Measurements from ENCODE around the gene PTHLH. TPM values are rescaled to one million over a fixed set of nuclear protein-coding genes. Genes with fewer than 3 reads are reported as not detected.

PTHLH gene
- total RNA-seq, 3 donors from 2014 or later (not counting 1 experiment from before 2014, with no cell fraction given), result not detected

DNA sequence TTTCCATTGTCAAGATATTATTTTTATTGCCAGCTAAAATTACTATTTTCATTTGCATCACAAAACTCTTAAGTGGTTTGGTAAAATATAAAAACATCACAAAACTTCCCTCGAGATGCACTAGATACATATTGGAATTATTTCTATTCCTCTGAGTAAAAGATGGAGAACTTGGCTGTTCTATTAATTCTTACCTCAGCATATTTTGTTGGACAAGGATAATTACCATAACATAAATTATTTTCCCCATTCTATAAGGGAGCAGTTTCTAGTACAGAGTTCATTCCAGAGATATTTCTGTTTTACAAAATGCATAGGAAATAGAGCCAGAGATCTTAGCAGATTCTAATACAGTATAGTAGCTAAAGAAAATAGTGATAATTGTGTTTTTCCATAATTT lies 42.6 kb upstream of the PTHLH start:
- no peaks in the 10 kb centered on the region for H3K36me3 Mint-ChIP-seq
- Histone ChIP-seq H3K27ac (ENCODE audit: low read length) (no peak overlapping the region), H3K4me1 (ENCODE audit: control insufficient read depth, insufficient read depth, low read length) (no peaks in the 10 kb centered on the region), H3K36me3 (ENCODE audit: control insufficient read depth, insufficient read depth, low read length) (no peaks in the 10 kb centered on the region), H3K9me3 (ENCODE audit: control insufficient read depth, insufficient read depth, low read length) (no peaks in the 10 kb centered on the region), H3K27me3 (ENCODE audit: control insufficient read depth, insufficient read depth, low read length) (no peaks in the 10 kb centered on the region), H3K4me3 (ENCODE audit: low read length) (no peak overlapping the region)
- DNase-seq, result no peak
- H3K4me1 Mint-ChIP-seq, result no peaks in the 10 kb centered on the region
- no peaks in the 10 kb centered on the region for H3K27me3 Mint-ChIP-seq (ENCODE audit: low read depth in 2 of 2)
- no CpG with 5 or more reads among the region's 1 CpG for WGBS (ENCODE audit: insufficient coverage)
- no peak overlapping the region for H3K27ac Mint-ChIP-seq
- no peak overlapping the region for H3K4me3 Mint-ChIP-seq
- no peak for ATAC-seq
- TF ChIP-seq, protein P1, sequence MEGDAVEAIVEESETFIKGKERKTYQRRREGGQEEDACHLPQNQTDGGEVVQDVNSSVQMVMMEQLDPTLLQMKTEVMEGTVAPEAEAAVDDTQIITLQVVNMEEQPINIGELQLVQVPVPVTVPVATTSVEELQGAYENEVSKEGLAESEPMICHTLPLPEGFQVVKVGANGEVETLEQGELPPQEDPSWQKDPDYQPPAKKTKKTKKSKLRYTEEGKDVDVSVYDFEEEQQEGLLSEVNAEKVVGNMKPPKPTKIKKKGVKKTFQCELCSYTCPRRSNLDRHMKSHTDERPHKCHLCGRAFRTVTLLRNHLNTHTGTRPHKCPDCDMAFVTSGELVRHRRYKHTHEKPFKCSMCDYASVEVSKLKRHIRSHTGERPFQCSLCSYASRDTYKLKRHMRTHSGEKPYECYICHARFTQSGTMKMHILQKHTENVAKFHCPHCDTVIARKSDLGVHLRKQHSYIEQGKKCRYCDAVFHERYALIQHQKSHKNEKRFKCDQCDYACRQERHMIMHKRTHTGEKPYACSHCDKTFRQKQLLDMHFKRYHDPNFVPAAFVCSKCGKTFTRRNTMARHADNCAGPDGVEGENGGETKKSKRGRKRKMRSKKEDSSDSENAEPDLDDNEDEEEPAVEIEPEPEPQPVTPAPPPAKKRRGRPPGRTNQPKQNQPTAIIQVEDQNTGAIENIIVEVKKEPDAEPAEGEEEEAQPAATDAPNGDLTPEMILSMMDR (IDR thresholded peaks at IDR 0.05), result no peak
- intact Hi-C loops (cut with micrococcal nuclease), result no loop called here
- H3K9me3 Mint-ChIP-seq, result peaks cover 0 to 2% of the 10 kb centered on the region in 2 donors

DNA sequence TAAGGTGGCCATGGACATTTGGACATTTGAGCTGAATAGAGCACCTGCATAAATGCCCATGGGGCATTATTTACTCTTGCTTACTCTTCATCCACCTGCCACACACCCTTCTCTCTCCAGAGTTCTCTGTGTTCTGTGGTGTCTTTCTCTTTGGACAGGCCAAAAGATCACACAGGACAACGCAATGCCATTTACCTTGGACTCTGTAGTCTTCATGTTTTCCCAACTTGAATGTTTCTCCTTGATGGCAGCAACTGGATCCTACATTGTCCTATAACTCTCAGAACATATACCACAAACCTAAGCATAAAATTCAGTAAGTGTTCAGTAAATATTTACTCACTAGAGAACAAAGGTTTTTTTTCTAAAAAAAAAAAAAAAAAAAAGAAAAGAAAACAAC lies 41.7 kb upstream of the PTHLH start:
- Mint-ChIP-seq H3K36me3 (no peaks in the 10 kb centered on the region), H3K4me1 (no peaks in the 10 kb centered on the region), H3K4me3 (no peak overlapping the region), H3K27ac (no peak overlapping the region), H3K9me3 (peaks cover 0 to 2% of the 10 kb centered on the region in 2 donors), H3K27me3 (ENCODE audit: low read depth in 2 of 2) (no peaks in the 10 kb centered on the region)
- ATAC-seq (no peak), DNase-seq (no peak)
- Histone ChIP-seq H3K4me3 (ENCODE audit: low read length) (no peak overlapping the region), H3K27me3 (ENCODE audit: control insufficient read depth, insufficient read depth, low read length) (no peaks in the 10 kb centered on the region), H3K27ac (ENCODE audit: low read length) (no peak overlapping the region), H3K36me3 (ENCODE audit: control insufficient read depth, insufficient read depth, low read length) (no peaks in the 10 kb centered on the region), H3K9me3 (ENCODE audit: control insufficient read depth, insufficient read depth, low read length) (no peaks in the 10 kb centered on the region), H3K4me1 (ENCODE audit: control insufficient read depth, insufficient read depth, low read length) (no peaks in the 10 kb centered on the region)
- 86% methylated on average over 1 of the region's 1 CpG for WGBS (ENCODE audit: insufficient coverage)
- TF ChIP-seq, protein P1 (IDR thresholded peaks at IDR 0.05), result no peak
- intact Hi-C loops (cut with micrococcal nuclease), result no loop called here

DNA sequence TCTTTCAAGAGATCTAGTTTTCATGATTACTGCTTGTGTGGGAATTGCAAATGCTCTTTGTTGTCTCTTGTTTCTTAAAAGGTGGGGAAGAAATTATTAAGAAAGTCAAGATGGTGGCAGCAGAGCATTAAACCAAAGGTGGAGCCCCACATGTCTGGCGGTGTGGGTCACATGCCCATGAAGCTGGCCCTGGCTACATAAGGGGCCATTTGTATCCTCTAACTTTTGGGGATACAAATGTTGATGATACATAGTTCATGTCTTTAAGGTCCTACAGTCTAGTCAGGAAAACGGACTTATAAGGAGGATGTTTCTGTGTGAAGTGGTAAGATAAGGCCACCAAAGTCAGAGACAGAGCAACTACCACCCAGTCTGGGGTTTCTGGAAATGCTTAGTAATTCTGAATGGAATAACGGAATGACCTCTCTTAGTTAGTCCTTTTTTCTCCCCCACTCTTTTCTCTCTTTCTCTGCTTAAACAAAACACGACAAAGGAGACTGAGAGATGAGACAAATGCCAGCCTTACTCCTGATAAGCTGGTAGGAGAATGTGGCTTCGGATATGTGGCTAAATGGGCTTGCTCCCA lies 39.9 kb upstream of the PTHLH start:
- Histone ChIP-seq H3K4me1 (ENCODE audit: control insufficient read depth, insufficient read depth, low read length) (no peaks in the 10 kb centered on the region), H3K27me3 (ENCODE audit: control insufficient read depth, insufficient read depth, low read length) (no peaks in the 10 kb centered on the region), H3K4me3 (ENCODE audit: low read length) (no peak overlapping the region), H3K36me3 (ENCODE audit: control insufficient read depth, insufficient read depth, low read length) (no peaks in the 10 kb centered on the region), H3K27ac (ENCODE audit: low read length) (no peak overlapping the region), H3K9me3 (ENCODE audit: control insufficient read depth, insufficient read depth, low read length) (peaks cover 2% of the 10 kb centered on the region)
- intact Hi-C loops (cut with micrococcal nuclease), result no loop called here
- WGBS (ENCODE audit: insufficient coverage), result 82% methylated on average over 4 of the region's 5 CpGs
- ATAC-seq (no peak), DNase-seq (no peak)
- Mint-ChIP-seq H3K36me3 (no peaks in the 10 kb centered on the region), H3K9me3 (peaks cover 0 to 4% of the 10 kb centered on the region in 2 donors), H3K27me3 (ENCODE audit: low read depth in 2 of 2) (no peaks in the 10 kb centered on the region), H3K4me3 (no peak overlapping the region), H3K4me1 (no peaks in the 10 kb centered on the region), H3K27ac (no peak overlapping the region)
- TF ChIP-seq, protein P1 (IDR thresholded peaks at IDR 0.05), result no peak

DNA sequence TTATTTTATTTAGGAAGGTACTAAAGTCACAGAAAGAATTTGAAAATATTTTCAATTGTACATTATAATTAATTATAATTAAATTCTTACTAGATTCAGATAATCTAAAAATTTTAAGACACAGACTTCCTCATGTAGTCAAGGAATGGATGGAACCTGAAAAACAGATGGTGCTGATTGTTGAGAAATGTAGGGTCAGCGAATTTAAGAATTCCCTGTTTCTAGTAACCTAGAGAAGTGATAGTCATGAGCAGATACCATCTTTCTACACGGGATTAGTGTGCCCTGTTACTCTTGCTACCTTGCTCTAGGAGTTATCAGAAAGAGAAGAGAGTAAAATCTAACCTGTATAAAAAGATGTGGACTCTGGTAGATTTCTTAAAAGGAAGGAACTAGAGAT lies 37.5 kb upstream of the PTHLH start:
- no peak overlapping the region for H3K4me3 Mint-ChIP-seq
- H3K36me3 ChIP-seq (ENCODE audit: control insufficient read depth, insufficient read depth, low read length), result no peaks in the 10 kb centered on the region
- 73% methylated on average over 2 of the region's 2 CpGs for WGBS (ENCODE audit: insufficient coverage)
- no peaks in the 10 kb centered on the region for H3K27me3 Mint-ChIP-seq (ENCODE audit: low read depth in 2 of 2)
- peaks cover 2% of the 10 kb centered on the region for H3K9me3 ChIP-seq (ENCODE audit: control insufficient read depth, insufficient read depth, low read length)
- H3K27ac ChIP-seq (ENCODE audit: low read length), result no peak overlapping the region
- H3K4me3 ChIP-seq (ENCODE audit: low read length), result no peak overlapping the region
- H3K36me3 Mint-ChIP-seq, result no peaks in the 10 kb centered on the region
- peaks cover 0 to 3% of the 10 kb centered on the region in 2 donors for H3K9me3 Mint-ChIP-seq
- TF ChIP-seq, protein P1 (IDR thresholded peaks at IDR 0.05), result no peak
- ATAC-seq (no peak), DNase-seq (no peak)
- no peaks in the 10 kb centered on the region for H3K4me1 Mint-ChIP-seq
- H3K4me1 ChIP-seq (ENCODE audit: control insufficient read depth, insufficient read depth, low read length), result no peaks in the 10 kb centered on the region
- H3K27me3 ChIP-seq (ENCODE audit: control insufficient read depth, insufficient read depth, low read length), result no peaks in the 10 kb centered on the region
- H3K27ac Mint-ChIP-seq, result no peak overlapping the region
- intact Hi-C loops (cut with micrococcal nuclease), result no loop called here
